SK-N-SH treated with all-trans-retinoic acid at 6 μM for 48 hours (cell line): ENCODE measurements around the gene TCERG1L.

Experiments
- ARNTL ChIP-seq: fragments of 450-650 bp; formaldehyde crosslinking; IDR thresholded peaks from 2 replicates; pipeline ENCODE4 v1.5.0; 2020; ENCODE audit warnings: low read depth, mild to moderate bottlenecking, moderate library complexity, borderline replicate concordance
- PATZ1 ChIP-seq: fragments of 250-450 bp; sonication (Bioruptor Pico); IDR thresholded peaks from 2 replicates; pipeline ENCODE4 v1.8.0; 2020; ENCODE audit warnings: mild to moderate bottlenecking, moderate library complexity, borderline replicate concordance
- ZFP3 ChIP-seq: fragments of 250-450 bp; sonication (Bioruptor Pico); IDR thresholded peaks from 2 replicates; pipeline ENCODE4 v1.5.0; 2020; ENCODE audit warnings: mild to moderate bottlenecking, moderate library complexity

- TF ChIP-seq ZFP3 (CRISPR knock-in tag) (no peak), PATZ1 (CRISPR knock-in tag) (no peak), ARNTL (no peak)
These were observed 2.6 kb upstream of the TCERG1L start for GRCh38 chr10:131314148-131314547.
